HG03378 (cell line): ENCODE measurements around the gene MEIOSIN.
"Not testable (repeated sequence)": the region's sequence is repeated elsewhere in the genome, so short reads cannot be mapped to it uniquely, and the experiment has no call there.

Source experiments
- ATAC-seq: cut with Tn5 transposase; IDR thresholded peaks from one replicate; pipeline ENCODE4 v1.9.1; 2021; ENCODE audit warnings: mild to moderate bottlenecking, moderate library complexity; ENCODE audit not compliant: unreplicated experiment

The MEIOSIN gene

GRCh38 chr19:45717131-45717982, 15.9 kb upstream of the MEIOSIN start:
- ATAC-seq, result peak; percentile 84

- ATAC-seq, result no peak
Observed at GRCh38 chr19:45717983-45718650, 15.1 kb upstream of the MEIOSIN start.

GRCh38 chr19:45720065-45720464, 13.2 kb upstream of the MEIOSIN start:
- ATAC-seq, result not testable (repeated sequence)

- ATAC-seq, result not testable (repeated sequence)
Observed at GRCh38 chr19:45728683-45729082, 4.6 kb upstream of the MEIOSIN start.

GRCh38 chr19:45729800-45730290, 3.4 kb upstream of the MEIOSIN start:
- no peak for ATAC-seq

- peak; percentile 81 for ATAC-seq
Observed at GRCh38 chr19:45730368-45731288, 2.6 kb upstream of the MEIOSIN start, which contains the start of gene FBXO46. Gene FBXO46, minus strand, starts transcription at chr19:45730896. Its CDS starts 17,401 bp downstream, at chr19:45713495.

GRCh38 chr19:45739498-45740439, 6.5 kb downstream of the MEIOSIN start:
- no peak for ATAC-seq

- no peak for ATAC-seq
Observed at GRCh38 chr19:45742969-45743368, 9.7 kb downstream of the MEIOSIN start.

- no peak for ATAC-seq
Observed at GRCh38 chr19:45745606-45746005, 12.4 kb downstream of the MEIOSIN start.

GRCh38 chr19:45746866-45747265, 13.6 kb downstream of the MEIOSIN start:
- ATAC-seq, result no peak

GRCh38 chr19:45747513-45747912, 14.3 kb downstream of the MEIOSIN start:
- ATAC-seq, result no peak

GRCh38 chr19:45751483-45751882, 18.2 kb downstream of the MEIOSIN start:
- ATAC-seq, result not testable (repeated sequence)

- no peak for ATAC-seq
Observed at GRCh38 chr19:45752639-45753038, 19.4 kb downstream of the MEIOSIN start.

GRCh38 chr19:45753548-45753947, 20.3 kb downstream of the MEIOSIN start:
- ATAC-seq, result no peak

- no peak for ATAC-seq
Observed at GRCh38 chr19:45754323-45754722, 21.1 kb downstream of the MEIOSIN start.

- no peak for ATAC-seq
Observed at GRCh38 chr19:45757695-45758094, 24.5 kb downstream of the MEIOSIN start.

GRCh38 chr19:45758921-45759320, 25.7 kb downstream of the MEIOSIN start:
- ATAC-seq, result no peak

- no peak for ATAC-seq
Observed at GRCh38 chr19:45761714-45762113, 28.5 kb downstream of the MEIOSIN start.

GRCh38 chr19:45762870-45763631, 29.8 kb downstream of the MEIOSIN start:
- no peak for ATAC-seq
